CD14-positive monocyte (primary cell): Measurements from ENCODE around the gene LDLRAD4. TPM values are rescaled to one million over a fixed set of nuclear protein-coding genes. Genes with fewer than 3 reads are reported as not detected.

Experiments used
- DNase-seq, 3 donors: peaks; one replicate each; pipeline ENCODE4 v3.0.0-alpha.2; 2011 to 2022
- H2AFZ ChIP-seq: 2 replicates; pipeline ENCODE4 v1.6.0; 2012; ENCODE audit warnings: mild to moderate bottlenecking, low read depth, low read length, inconsistent platforms; ENCODE audit not compliant: insufficient read depth, poor library complexity, severe bottlenecking
- H3K27ac ChIP-seq, 2 donors: 1 replicate in 1 of 2; 2 replicates in 1 of 2; pipeline ENCODE4 v1.5.1; 2012 to 2013; ENCODE audit warnings: low read length in 2 of 2, control low read depth in 1 of 2, inconsistent platforms in 1 of 2, low read depth in 1 of 2, mild to moderate bottlenecking in 1 of 2
- H3K27me3 ChIP-seq, 2 donors: one replicate each; pipeline versions ENCODE4 v1.6.0 to v1.6.1; 2011 to 2013; ENCODE audit warnings: low read length in 2 of 2; ENCODE audit not compliant: control insufficient read depth in 2 of 2, insufficient read depth in 2 of 2
- H3K36me3 ChIP-seq, 2 donors: replicated peaks in 1 of 2; 1 replicate in 1 of 2; 2 replicates in 1 of 2; pipeline versions ENCODE4 v1.5.1 to v1.6.1; 2012 to 2013; ENCODE audit warnings: low read length in 2 of 2, control low read depth in 1 of 2, inconsistent platforms in 1 of 2, mild to moderate bottlenecking in 1 of 2; ENCODE audit not compliant: insufficient read depth in 2 of 2, control insufficient read depth in 1 of 2
- H3K4me1 ChIP-seq, 2 donors: 1 replicate in 1 of 2; 2 replicates in 1 of 2; pipeline versions ENCODE4 v1.5.1 to v1.6.1; 2012 to 2013; ENCODE audit warnings: low read length in 2 of 2, control low read depth in 1 of 2, inconsistent platforms in 1 of 2, mild to moderate bottlenecking in 1 of 2, moderate library complexity in 1 of 2; ENCODE audit not compliant: insufficient read depth in 2 of 2, control insufficient read depth in 1 of 2
- H3K4me2 ChIP-seq: replicated peaks from 2 replicates; pipeline ENCODE3; 2012; ENCODE audit warnings: low read length, moderate library complexity, mild to moderate bottlenecking; ENCODE audit not compliant: poor library complexity, severe bottlenecking; ENCODE audit errors: extremely low read depth
- H3K4me3 ChIP-seq, 3 experiments: fragments of 200-600 bp in 1 of 3; sonication (generic) in 1 of 3; replicated peaks in 1 of 3; 1 replicate in 2 of 3; 2 replicates in 1 of 3; pipeline ENCODE4 v1.5.1; 2011 to 2013; ENCODE audit warnings: low read length in 3 of 3, mild to moderate bottlenecking in 3 of 3, control low read depth in 2 of 3, low read depth in 2 of 3, inconsistent platforms in 1 of 3, moderate library complexity in 1 of 3
- H3K79me2 ChIP-seq: 2 replicates; pipeline ENCODE4 v1.6.0; 2012; ENCODE audit warnings: mild to moderate bottlenecking, control low read depth, inconsistent platforms, low read length, moderate library complexity; ENCODE audit not compliant: insufficient read depth
- H3K9ac ChIP-seq: 2 replicates; pipeline ENCODE4 v1.6.0; 2017; ENCODE audit warnings: low read length, mild to moderate bottlenecking; ENCODE audit not compliant: insufficient read depth, poor library complexity, severe bottlenecking
- H3K9me3 ChIP-seq, 2 donors: replicated peaks in 1 of 2; 1 replicate in 1 of 2; 2 replicates in 1 of 2; pipeline versions ENCODE4 v1.5.1 to v1.6.1; 2012 to 2013; ENCODE audit warnings: low read length in 2 of 2, control low read depth in 1 of 2; ENCODE audit not compliant: control insufficient read depth in 1 of 2, insufficient read depth in 1 of 2
- H4K20me1 ChIP-seq: 2 replicates; pipeline ENCODE4 v1.6.0; 2012; ENCODE audit warnings: mild to moderate bottlenecking, low read length, control low read depth, moderate library complexity; ENCODE audit not compliant: insufficient read depth
- H3K27ac Mint-ChIP-seq, 7 donors: one replicate each; pipeline ENCODE4 v1.8.0; 2020; ENCODE audit warnings: mild to moderate bottlenecking in 7 of 7, mixed read lengths in 7 of 7, moderate library complexity in 6 of 7, inconsistent platforms in 2 of 7
- H3K27me3 Mint-ChIP-seq, 3 donors: one replicate each; pipeline ENCODE4 v1.8.0; 2021 to 2022; ENCODE audit warnings: low read depth in 3 of 3, mild to moderate bottlenecking in 3 of 3, mixed read lengths in 3 of 3, moderate library complexity in 3 of 3, inconsistent platforms in 1 of 3
- H3K36me3 Mint-ChIP-seq, 2 donors: one replicate each; pipeline ENCODE4 v1.8.0; 2020; ENCODE audit warnings: mixed read lengths in 2 of 2, inconsistent platforms in 1 of 2, mild to moderate bottlenecking in 1 of 2
- H3K4me1 Mint-ChIP-seq: one replicate; pipeline ENCODE4 v1.8.0; 2020; ENCODE audit warnings: mild to moderate bottlenecking, mixed read lengths
- H3K4me3 Mint-ChIP-seq, 2 donors: one replicate each; pipeline ENCODE4 v1.8.0; 2020; ENCODE audit warnings: mild to moderate bottlenecking in 2 of 2, mixed read lengths in 2 of 2, moderate library complexity in 1 of 2
- H3K9me3 Mint-ChIP-seq, 7 donors: one replicate each; pipeline ENCODE4 v1.8.0; 2020 to 2022; ENCODE audit warnings: mixed read lengths in 7 of 7, mild to moderate bottlenecking in 6 of 7, moderate library complexity in 6 of 7, inconsistent platforms in 2 of 7
- CTCF ChIP-seq: fragments of 200-600 bp; IDR thresholded peaks from one replicate; pipeline ENCODE4 v1.8.0; 2022; ENCODE audit warnings: antibody characterized with exemption, mild to moderate bottlenecking
- WGBS: methylation state at CpG from one replicate; pipeline ENCODE4 v1.1.5; 2013; ENCODE audit warnings: missing lambda C conversion rate; ENCODE audit not compliant: insufficient coverage; 5-methylcytosine and 5-hydroxymethylcytosine counted together
- intact Hi-C, 2 donors: fragments of 100-400 bp; cut with micrococcal nuclease; formaldehyde crosslinking; loops; one replicate each; pipeline versions ENCODE4 v1.15.0 to v1.15.1; 2023
- polyA plus RNA-seq, 3 donors: library from polyadenylated mRNA; depleted of rRNA in 1 of 3; unstranded in 2 of 3; stranded (reverse) in 1 of 3; fragments of 300-500 nt in 2 of 3; fragments of >200 nt in 1 of 3; fragmentation: Illumina TruSeq in 2 of 3; gene quantifications; 1 replicate in 2 of 3; 2 replicates in 1 of 3; pipeline ENCODE4 v1.2.3, GENCODE V29; 2012 to 2021

LDLRAD4 gene
- polyA plus RNA-seq, 3 donors = 13.5 to 15.4 (median 13.8) TPM

DNA sequence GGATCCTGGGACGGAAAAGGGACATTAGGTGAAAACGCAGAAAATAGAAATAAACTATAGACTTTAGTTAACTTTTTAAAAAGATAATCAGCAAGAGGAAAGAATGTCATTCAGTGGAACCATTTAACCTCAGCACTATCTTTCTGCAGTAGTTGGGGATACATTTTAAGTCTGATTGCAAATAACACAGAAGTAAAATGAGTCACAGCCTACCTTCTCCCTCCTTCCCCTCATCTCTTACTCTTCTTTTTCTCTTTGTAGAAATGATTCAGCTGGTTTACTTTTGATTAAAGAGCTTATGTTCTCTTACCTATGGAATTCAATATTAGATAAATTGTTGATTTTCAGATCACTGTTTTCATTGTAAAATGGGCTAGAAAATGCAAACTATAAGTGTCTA, 336.6 kb downstream of the LDLRAD4 start:
- Mint-ChIP-seq H3K36me3 (peaks cover 8 to 17% of the 10 kb centered on the region in 2 donors), H3K4me3 (no peak overlapping the region), H3K4me1 (peaks cover 19% of the 10 kb centered on the region), H3K27me3 (peaks cover 5 to 8% (median 5%) of the 10 kb centered on the region in 3 donors), H3K9me3 (peaks cover 0 to 6% (median 0%) of the 10 kb centered on the region in 7 donors), H3K27ac (peak overlapping the region in 1 of 7 donors; percentile 52)
- no peak for DNase-seq
- intact Hi-C loops = loop anchor here (5.0 kb wide), 2 partner anchors 67 to 172 kb away; partner anchors contain the start of genes FAM210A (in 1 of the 2) and RNMT (in 1 of the 2)
- no peak overlapping the region for H3K4me2 ChIP-seq
- TF ChIP-seq CTCF = no peak
- no peak overlapping the region for H2AFZ ChIP-seq
- no peak overlapping the region for H3K9ac ChIP-seq
- no peaks in the 10 kb centered on the region for H3K36me3 ChIP-seq
- peaks cover 11 to 15% of the 10 kb centered on the region in 2 donors for H3K4me1 ChIP-seq
- no peaks in the 10 kb centered on the region for H3K79me2 ChIP-seq
- H3K27ac ChIP-seq = no peak overlapping the region
- H3K4me3 ChIP-seq = no peak overlapping the region
- whole genome bisulfite sequencing = no CpG with 5 or more reads among the region's 2 CpGs
- no peaks in the 10 kb centered on the region for H4K20me1 ChIP-seq
- no peaks in the 10 kb centered on the region for H3K27me3 ChIP-seq
- no peaks in the 10 kb centered on the region for H3K9me3 ChIP-seq

- peaks cover 5 to 8% (median 5%) of the 10 kb centered on the region in 3 donors for H3K27me3 Mint-ChIP-seq
- Histone ChIP-seq H3K27me3 (no peaks in the 10 kb centered on the region), H3K9ac (no peak overlapping the region), H2AFZ (no peak overlapping the region), H3K79me2 (no peaks in the 10 kb centered on the region), H3K4me1 (peaks cover 11 to 15% of the 10 kb centered on the region in 2 donors), H3K4me3 (no peak overlapping the region), H3K36me3 (no peaks in the 10 kb centered on the region), H4K20me1 (no peaks in the 10 kb centered on the region), H3K27ac (no peak overlapping the region), H3K4me2 (no peak overlapping the region), H3K9me3 (no peaks in the 10 kb centered on the region)
- no peak for DNase-seq
- WGBS = no CpG with 5 or more reads among the region's 3 CpGs
- no peak for TF ChIP-seq CTCF
- no peak overlapping the region for H3K4me3 Mint-ChIP-seq
- H3K4me1 Mint-ChIP-seq = peaks cover 20% of the 10 kb centered on the region
- intact Hi-C loops = loop anchor here (5.0 kb wide), 2 partner anchors 66 to 171 kb away; partner anchors contain the start of genes FAM210A (in 1 of the 2) and RNMT (in 1 of the 2)
- peaks cover 6 to 10% of the 10 kb centered on the region in 2 donors for H3K36me3 Mint-ChIP-seq
- H3K27ac Mint-ChIP-seq = no peak overlapping the region
- H3K9me3 Mint-ChIP-seq = peaks cover 0 to 4% (median 0%) of the 10 kb centered on the region in 7 donors
Observed at GRCh38 chr18:13555865-13556264, 337.3 kb downstream of the LDLRAD4 start.
